SH-SY5Y (cell line): Measurements from ENCODE around the gene ATP11B.

ENCODE experiments used
- GATA2 ChIP-seq: IDR thresholded peaks from 2 replicates; pipeline ENCODE4 v1.6.1; 2011; ENCODE audit warnings: mild to moderate bottlenecking, low read depth, low read length
- GATA3 ChIP-seq: IDR thresholded peaks from 2 replicates; pipeline ENCODE4 v1.6.1; 2011; ENCODE audit warnings: low read depth, mild to moderate bottlenecking, low read length, moderate library complexity

The ATP11B gene

DNA sequence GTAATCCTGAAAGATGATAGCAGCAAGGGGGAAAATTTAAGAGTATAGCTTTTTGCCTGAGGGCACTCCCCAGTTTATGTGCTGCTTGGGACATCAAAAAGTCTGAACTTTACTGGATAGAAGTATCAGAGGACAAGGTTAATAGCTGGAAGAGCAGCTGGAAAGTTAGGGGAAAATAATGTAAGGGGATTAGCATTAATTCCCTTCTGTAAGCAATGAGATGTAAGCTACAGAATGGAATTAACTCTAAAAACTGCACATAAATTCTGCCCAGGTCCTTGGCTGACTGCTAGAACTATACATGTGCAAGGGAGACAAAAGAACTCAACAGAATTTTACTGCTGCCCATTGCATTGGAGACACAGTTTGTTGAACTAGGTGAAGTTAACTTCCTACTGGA, 55.6 kb downstream of the ATP11B start:
- TF ChIP-seq GATA3 = no peak

DNA sequence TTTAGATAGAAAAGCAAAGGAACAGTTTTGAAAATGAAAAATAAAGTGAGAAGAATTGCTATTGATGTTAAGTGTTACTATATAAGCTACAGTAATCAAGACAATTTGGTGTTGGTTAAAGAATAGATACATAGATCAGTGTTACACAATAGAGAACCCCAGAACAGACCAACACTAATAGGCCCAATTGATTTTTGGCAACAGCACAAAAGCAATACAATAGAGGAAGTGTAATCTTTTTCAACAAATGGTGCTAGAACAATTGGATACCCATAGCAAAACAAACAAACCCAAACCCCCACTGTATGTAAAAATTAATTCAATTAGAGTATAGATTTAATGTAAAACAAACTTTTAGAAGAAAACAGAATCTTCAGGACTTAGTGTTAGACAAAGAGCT, 61.8 kb downstream of the ATP11B start:
- TF ChIP-seq GATA3 (no peak), GATA2 (no peak)

DNA sequence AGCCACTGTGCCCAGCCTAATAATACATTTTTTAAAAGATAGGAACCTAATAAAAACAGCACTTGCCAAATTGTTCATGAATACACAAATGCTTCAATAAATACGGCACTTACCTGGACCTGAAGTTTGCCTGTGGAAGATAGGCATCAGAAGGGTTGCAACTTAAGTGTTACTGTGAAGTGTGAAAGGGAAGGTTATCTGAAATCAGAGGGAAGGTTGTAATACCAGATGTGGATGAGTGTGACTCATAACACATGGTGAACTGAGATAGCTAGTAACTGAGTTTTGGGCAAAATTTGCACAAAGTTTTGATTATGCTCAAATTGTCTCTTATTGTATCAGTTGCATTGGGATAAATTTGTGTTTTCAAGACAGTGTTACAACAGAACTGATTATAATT, 68.0 kb downstream of the ATP11B start:
- TF ChIP-seq GATA3 (no peak), GATA2 (no peak)

DNA sequence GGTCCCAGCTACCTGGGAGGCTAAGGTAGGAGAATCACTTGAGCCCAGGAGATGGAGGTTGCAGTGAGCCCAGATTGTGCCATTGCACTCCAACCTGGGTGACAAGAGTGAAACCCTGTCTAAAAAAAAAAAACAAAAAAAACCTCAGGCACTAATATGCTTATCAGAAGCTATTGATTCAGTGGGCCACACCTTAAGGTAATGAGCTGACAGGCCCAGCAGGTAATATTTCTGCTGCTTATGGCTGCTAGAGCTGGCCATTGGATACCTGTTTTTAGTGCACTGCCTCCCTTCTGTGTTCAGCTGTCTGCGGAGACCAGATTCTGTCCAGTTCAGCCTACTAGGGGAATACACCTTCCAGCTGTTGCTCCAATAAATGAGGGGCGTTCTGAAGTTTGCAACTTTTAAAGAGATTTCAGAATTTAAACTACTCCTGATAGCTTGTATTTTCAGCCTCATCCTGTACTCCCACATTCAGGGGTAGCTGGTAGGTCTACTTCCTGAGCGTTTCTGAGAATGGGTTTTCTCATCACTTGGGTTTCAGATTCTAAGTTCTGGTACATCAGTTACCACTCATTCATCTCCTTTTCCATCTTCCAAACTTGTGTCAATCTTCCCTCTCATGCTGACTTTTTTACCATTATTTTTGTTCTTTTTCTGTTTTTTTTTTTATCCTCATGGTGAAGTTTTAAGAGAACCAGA, 69.0 kb downstream of the ATP11B start:
- TF ChIP-seq GATA2 = no peak
- no peak for TF ChIP-seq GATA3

DNA sequence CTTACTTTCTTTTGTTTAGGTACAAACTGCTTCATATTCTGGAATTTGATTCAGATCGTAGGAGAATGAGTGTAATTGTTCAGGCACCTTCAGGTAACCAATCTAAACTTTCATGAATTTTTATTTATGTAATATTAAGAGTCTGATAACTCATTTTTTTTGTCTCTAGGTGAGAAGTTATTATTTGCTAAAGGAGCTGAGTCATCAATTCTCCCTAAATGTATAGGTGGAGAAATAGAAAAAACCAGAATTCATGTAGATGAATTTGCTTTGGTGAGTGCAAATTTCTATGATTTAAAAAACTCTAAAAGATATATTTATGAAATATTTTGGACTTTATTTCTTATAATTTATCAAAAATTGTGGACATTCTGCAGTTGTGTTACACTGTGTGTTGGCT, 75.8 kb downstream of the ATP11B start:
- no peak for TF ChIP-seq GATA3
- no peak for TF ChIP-seq GATA2

DNA sequence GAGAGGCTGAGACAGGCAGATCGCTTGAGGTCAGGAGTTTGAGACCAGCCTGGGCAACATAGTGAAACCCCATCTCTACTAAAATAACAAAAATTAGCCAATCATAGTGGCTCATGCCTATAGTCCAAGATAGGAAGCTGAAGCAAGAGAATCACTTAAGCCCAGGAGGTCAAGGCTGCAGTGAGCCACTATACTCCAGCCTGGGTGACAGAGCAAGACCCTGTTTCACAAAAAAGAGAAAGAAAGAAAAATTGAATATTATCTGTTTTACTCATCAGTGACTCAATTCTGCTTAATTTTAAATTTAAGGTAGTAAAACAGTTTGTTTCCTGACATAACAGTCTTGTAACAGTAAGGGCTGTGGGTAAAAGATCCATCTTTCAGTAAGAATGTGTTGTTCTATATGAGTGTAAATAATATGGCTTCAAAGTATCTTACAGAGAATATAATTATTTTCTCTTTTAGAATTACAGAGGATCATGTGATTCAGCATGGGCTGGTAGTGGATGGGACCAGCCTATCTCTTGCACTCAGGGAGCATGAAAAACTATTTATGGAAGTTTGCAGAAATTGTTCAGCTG, 85.8 kb downstream of the ATP11B start:
- no peak for TF ChIP-seq GATA3
- no peak for TF ChIP-seq GATA2

DNA sequence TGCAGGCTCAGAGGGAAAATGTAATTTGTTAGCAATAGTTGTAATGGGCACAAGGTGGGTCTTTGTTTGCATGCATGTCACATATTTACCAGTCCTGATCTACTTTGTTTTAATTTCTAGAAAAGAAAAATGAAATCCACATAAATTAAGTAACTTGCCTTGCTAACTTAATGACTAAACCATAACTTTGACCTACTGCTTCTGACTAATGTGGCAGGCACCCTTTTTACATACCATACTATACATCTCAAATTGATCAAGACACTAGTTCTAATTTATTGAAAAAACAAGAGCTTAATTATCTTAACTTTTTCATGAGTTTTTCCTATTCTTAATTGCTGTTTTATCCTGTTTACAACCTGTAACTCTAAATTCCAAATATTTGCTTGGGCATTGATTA, 93.2 kb downstream of the ATP11B start:
- TF ChIP-seq GATA2 = no peak
- TF ChIP-seq GATA3 = no peak

DNA sequence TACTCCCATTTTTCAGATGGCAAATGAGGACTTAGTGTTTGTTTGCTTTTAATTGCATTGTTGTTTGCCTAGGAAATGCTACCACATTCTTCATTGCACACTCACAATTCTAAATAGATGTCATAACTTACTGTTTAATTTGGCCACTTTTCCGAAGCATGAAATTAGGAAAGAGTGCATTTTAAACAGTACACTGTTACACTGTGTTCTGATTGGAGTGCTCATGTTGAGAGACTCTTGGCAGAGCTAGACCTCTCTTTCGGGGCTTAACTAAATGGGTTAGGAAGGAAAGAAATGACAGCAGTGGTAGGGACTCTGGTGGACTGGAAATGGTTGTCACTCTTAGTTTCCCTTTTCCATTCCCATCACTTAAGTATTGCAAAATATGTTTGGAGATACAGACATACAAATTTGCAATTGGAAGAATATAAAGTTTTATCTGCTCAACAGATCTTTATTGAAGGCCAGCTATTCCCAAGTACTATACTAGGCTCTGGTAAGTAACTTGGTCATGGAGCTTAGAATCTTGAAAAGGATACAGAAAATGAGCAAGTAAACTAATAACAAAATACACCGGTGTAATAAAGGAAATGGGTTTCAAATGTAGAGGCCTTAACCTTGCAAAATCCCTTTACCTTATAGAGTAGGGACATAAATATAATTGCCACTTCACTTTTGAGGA, 96.8 kb downstream of the ATP11B start:
- TF ChIP-seq GATA3 = no peak

DNA sequence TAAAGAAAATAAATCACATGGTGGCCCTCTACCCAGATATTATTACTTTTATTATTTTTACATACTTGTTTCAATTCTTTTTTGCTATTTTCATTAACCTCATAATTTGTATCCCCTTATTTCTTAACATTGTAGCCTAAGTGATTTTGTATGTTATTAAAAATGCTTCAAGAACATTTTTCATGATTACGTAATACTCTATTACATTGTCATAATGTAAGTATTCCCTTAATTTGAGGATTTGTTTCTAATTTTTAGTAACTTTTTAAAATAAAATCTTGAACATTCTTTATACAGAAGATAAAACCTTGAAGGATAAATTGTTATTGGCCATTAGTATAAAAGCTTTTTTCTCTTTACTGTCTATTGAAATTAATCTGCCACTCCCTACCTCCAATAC, 98.1 kb downstream of the ATP11B start:
- no peak for TF ChIP-seq GATA3
- TF ChIP-seq GATA2 = no peak

DNA sequence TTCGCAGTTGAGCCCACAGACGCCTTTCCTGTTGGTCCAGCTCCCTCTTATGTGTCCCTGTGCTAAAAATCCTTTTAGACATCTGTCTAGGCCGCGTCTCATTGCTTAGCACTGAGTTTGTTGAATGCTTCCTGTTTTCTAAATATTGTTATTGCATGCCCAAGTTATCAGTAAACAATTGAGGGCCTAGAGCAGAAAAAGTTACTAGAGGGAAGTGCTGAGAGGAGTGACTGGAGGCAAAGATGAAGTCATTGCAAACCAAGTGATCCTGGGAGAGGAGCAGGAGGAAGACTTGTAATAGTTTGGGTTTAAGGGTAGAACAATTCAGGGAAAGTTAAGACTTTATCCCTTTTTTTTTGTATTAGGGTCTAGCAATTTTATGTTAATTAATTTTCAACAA, 98.9 kb downstream of the ATP11B start:
- TF ChIP-seq GATA2 = no peak
- TF ChIP-seq GATA3 = no peak

DNA sequence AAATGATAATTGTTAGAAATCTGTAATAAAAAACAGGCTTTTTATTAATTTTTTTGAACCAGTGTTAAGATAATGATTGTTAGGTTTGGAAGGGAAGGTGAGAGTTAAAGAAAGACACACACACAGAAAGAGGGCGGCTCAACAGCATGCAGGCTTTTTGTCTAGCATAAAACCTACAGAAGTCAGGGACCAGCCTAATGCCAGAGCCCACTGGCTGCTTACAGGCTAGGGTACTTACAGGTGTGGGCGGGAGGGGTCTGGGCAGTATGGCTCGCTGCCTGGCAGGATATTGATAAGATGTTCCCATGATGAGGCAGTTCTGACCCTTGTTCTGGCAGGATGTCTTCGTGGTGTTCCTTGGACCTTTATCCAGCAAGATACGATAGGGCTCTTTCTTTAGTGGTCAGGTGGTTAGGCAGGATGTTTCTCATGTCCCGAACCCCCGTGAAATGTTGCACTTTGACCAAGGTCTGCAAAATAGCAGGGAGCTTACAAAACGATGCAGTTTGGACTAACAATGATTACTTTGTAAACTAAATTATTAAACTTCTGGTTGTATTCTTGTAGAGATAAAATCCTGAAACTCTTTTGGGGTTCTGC, 102.3 kb downstream of the ATP11B start:
- TF ChIP-seq GATA3 (no peak), GATA2 (no peak)

DNA sequence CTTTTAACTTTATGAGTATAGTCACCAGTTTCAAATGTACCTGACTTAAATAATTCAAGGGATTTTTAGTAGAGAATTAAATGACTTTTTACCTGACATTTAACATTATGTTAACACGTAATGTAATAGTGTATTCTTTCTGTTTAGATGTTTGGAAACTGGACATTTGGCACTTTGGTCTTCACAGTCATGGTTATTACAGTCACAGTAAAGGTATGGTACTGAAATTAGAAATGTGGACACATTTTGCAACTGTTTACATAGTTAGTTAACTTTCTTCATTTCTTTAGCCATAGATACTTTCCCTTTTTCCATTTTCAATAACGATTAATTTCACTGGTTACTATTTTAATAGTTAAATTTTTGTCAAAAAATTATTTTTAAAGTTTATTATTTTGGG, 103.2 kb downstream of the ATP11B start:
- TF ChIP-seq GATA2 = no peak
- TF ChIP-seq GATA3 = no peak

DNA sequence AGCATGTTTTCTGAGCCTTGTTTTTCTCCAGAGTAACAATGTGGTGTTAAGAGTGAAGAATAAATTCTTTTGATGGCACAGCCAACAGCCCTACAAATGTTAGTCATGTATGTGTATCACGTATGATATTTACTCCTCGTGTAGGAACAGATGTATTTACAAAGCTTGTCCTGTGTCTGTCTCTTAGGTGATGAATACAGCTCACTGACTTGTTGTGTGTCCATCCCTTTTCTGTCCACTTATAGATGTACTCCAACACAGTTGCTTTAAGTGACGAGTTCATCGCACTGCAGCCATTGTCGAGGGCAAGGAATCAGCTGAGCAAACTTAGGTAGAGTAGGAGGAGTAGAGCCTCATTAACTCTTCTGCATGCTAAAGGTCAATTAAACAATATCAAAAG, 108.9 kb downstream of the ATP11B start:
- TF ChIP-seq GATA3 = no peak
- TF ChIP-seq GATA2 = no peak

DNA sequence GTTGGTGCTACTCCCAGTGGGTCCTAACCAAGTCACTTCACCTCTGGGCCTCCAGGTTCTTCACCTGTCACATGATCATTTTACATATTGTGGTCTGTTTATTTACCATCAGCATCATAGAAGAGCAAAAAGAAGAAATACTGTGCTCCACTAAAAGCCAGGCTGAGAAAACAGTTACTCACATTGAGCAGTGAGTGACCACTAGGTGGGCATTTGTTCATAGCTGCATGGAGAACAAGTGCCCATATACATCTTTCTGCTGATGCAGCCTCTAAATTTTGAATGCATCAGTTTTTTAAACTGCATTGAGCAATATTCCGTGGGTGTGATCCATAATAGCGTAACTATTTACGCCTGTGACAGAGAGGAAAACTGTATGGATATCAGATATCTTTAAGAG, 110.9 kb downstream of the ATP11B start:
- TF ChIP-seq GATA2 (no peak), GATA3 (no peak)

DNA sequence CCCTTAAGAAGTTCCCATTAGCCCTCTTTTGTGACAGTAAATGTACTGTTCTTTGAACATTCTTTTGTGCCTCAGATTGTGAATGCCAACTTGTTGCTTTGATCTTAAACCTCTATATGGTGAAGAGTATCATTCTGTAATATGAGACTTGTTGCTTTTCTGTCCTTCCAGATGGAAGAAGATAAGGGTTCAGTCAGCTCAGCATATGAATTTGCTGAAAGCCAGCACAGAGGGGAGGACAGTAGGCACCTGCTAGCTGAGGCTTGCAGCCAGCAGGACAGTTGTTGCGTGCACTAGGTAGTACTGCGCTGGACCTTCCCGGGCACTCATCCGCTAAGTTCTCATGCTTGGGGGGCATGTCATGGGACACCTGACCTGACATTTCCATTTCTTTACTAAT, 112.3 kb downstream of the ATP11B start:
- TF ChIP-seq GATA3 = no peak
